H9 (cell line): Measurements from ENCODE around the gene GRID1. TPM values are rescaled to one million over a fixed set of nuclear protein-coding genes. Genes with fewer than 3 reads are reported as not detected.
A peak's percentile ranks its signal among the peaks of the same experiment; 100 is the strongest.

Source experiments
- DNase-seq: peaks from one replicate; pipeline ENCODE4 v3.0.0-alpha.2; 2017
- H2AFZ ChIP-seq: one replicate; pipeline ENCODE4 v1.6.1; 2013; ENCODE audit warnings: mild to moderate bottlenecking, low read length, control low read depth, moderate library complexity
- H2AK5ac ChIP-seq: 2 replicates; pipeline ENCODE4 v1.6.1; 2013; ENCODE audit warnings: low read length, control low read depth, mixed read lengths; ENCODE audit not compliant: insufficient read length
- H2BK120ac ChIP-seq: one replicate; pipeline ENCODE4 v1.6.1; 2013; ENCODE audit warnings: low read depth, mild to moderate bottlenecking, low read length, control low read depth, inconsistent platforms; ENCODE audit not compliant: poor library complexity, severe bottlenecking
- H2BK12ac ChIP-seq: 2 replicates; pipeline ENCODE4 v1.6.1; 2013; ENCODE audit warnings: low read length, control low read depth, mixed read lengths, low read depth; ENCODE audit not compliant: insufficient read length
- H2BK15ac ChIP-seq: 2 replicates; pipeline ENCODE4 v1.6.1; 2013; ENCODE audit warnings: low read depth, low read length, control low read depth
- H2BK20ac ChIP-seq: one replicate; pipeline ENCODE4 v1.6.1; 2013; ENCODE audit warnings: low read depth, mild to moderate bottlenecking, low read length, control low read depth, inconsistent platforms; ENCODE audit not compliant: poor library complexity, severe bottlenecking
- H2BK5ac ChIP-seq: 2 replicates; pipeline ENCODE4 v1.6.1; 2013; ENCODE audit warnings: low read length, control low read depth, mixed read lengths; ENCODE audit not compliant: insufficient read length
- H3K14ac ChIP-seq: 2 replicates; pipeline ENCODE4 v1.6.1; 2013; ENCODE audit warnings: low read length, control low read depth; ENCODE audit not compliant: insufficient read depth
- H3K18ac ChIP-seq: 2 replicates; pipeline ENCODE4 v1.6.1; 2013; ENCODE audit warnings: low read depth, mild to moderate bottlenecking, mixed read lengths, low read length, control low read depth; ENCODE audit not compliant: insufficient read length
- H3K23ac ChIP-seq: 2 replicates; pipeline ENCODE4 v1.6.1; 2013; ENCODE audit warnings: low read length, control low read depth, mixed read lengths, low read depth; ENCODE audit not compliant: insufficient read length
- H3K23me2 ChIP-seq: 2 replicates; pipeline ENCODE4 v1.6.1; 2013; ENCODE audit warnings: low read depth, mild to moderate bottlenecking, mixed read lengths, low read length, control low read depth; ENCODE audit not compliant: insufficient read length, poor library complexity, severe bottlenecking
- H3K27ac ChIP-seq: 2 replicates; pipeline ENCODE4 v1.5.1; 2013; ENCODE audit warnings: low read length, control low read depth, mixed read lengths, low read depth; ENCODE audit not compliant: insufficient read length
- H3K27me3 ChIP-seq: 2 replicates; pipeline ENCODE4 v1.6.1; 2013; ENCODE audit warnings: low read length, control low read depth, inconsistent platforms; ENCODE audit not compliant: insufficient read depth
- H3K4ac ChIP-seq: 2 replicates; pipeline ENCODE4 v1.6.1; 2013; ENCODE audit warnings: low read depth, mild to moderate bottlenecking, control low read depth, inconsistent platforms, low read length, moderate library complexity
- H3K4me1 ChIP-seq: 2 replicates; pipeline ENCODE4 v1.6.1; 2013; ENCODE audit warnings: low read length, control low read depth, inconsistent platforms; ENCODE audit not compliant: insufficient read depth
- H3K4me2 ChIP-seq: 2 replicates; pipeline ENCODE4 v1.6.1; 2013; ENCODE audit warnings: low read length, control low read depth, mixed read lengths; ENCODE audit not compliant: insufficient read length, insufficient read depth
- H3K56ac ChIP-seq: 2 replicates; pipeline ENCODE4 v1.6.1; 2013; ENCODE audit warnings: low read depth, mild to moderate bottlenecking, mixed read lengths, low read length, control low read depth; ENCODE audit not compliant: insufficient read length
- H3K79me1 ChIP-seq: 2 replicates; pipeline ENCODE4 v1.6.1; 2013; ENCODE audit warnings: low read depth, mild to moderate bottlenecking, moderate library complexity, low read length, control low read depth, inconsistent platforms; ENCODE audit not compliant: insufficient read depth, poor library complexity, severe bottlenecking
- H3K79me2 ChIP-seq: 2 replicates; pipeline ENCODE4 v1.6.1; 2013; ENCODE audit warnings: low read length, control low read depth, inconsistent platforms; ENCODE audit not compliant: insufficient read depth
- H3K9ac ChIP-seq: 2 replicates; pipeline ENCODE4 v1.6.1; 2013; ENCODE audit warnings: low read length, control low read depth, mixed read lengths; ENCODE audit not compliant: insufficient read length; ENCODE audit errors: extremely low read depth
- H3K9me3 ChIP-seq: one replicate; pipeline ENCODE4 v1.6.1; 2013; ENCODE audit warnings: low read depth, low read length, inconsistent platforms; ENCODE audit not compliant: control insufficient read depth
- H3T11ph ChIP-seq: one replicate; pipeline ENCODE4 v1.6.1; 2013; ENCODE audit warnings: mild to moderate bottlenecking, low read length, control low read depth, inconsistent platforms
- H4K20me1 ChIP-seq: one replicate; pipeline ENCODE4 v1.6.1; 2013; ENCODE audit not compliant: control insufficient read depth, insufficient read length, insufficient read depth
- H4K5ac ChIP-seq: 2 replicates; pipeline ENCODE4 v1.6.1; 2013; ENCODE audit warnings: low read depth, mild to moderate bottlenecking, mixed read lengths, low read length, control low read depth; ENCODE audit not compliant: insufficient read length
- H4K8ac ChIP-seq: replicated peaks from 2 replicates; pipeline ENCODE4 v1.6.1; 2013; ENCODE audit warnings: low read length, control low read depth, mixed read lengths, low read depth; ENCODE audit not compliant: insufficient read length
- H4K91ac ChIP-seq: 2 replicates; pipeline ENCODE4 v1.6.1; 2013; ENCODE audit warnings: low read depth, mild to moderate bottlenecking, moderate library complexity, mixed read lengths, low read length, control low read depth; ENCODE audit not compliant: insufficient read length
- H3K27ac Mint-ChIP-seq, 3 experiments: 2 replicates in 2 of 3; 3 replicates in 1 of 3; pipeline ENCODE4 v1.8.0; 2020 to 2021; ENCODE audit warnings: mixed read lengths in 3 of 3, mild to moderate bottlenecking in 1 of 3, moderate library complexity in 1 of 3
- H3K27me3 Mint-ChIP-seq: 2 replicates; pipeline ENCODE4 v1.8.0; 2021; ENCODE audit warnings: low read depth, mild to moderate bottlenecking, moderate library complexity, mixed read lengths
- H3K36me3 Mint-ChIP-seq, 3 experiments: 2 replicates in 2 of 3; 3 replicates in 1 of 3; pipeline ENCODE4 v1.8.0; 2020 to 2021; ENCODE audit warnings: low read depth in 3 of 3, mixed read lengths in 3 of 3; ENCODE audit not compliant: insufficient read depth in 1 of 3
- H3K4me1 Mint-ChIP-seq, 2 experiments: 2 replicates each; pipeline ENCODE4 v1.8.0; 2020; ENCODE audit warnings: mixed read lengths in 2 of 2
- H3K4me3 Mint-ChIP-seq, 2 experiments: 2 replicates in 1 of 2; 3 replicates in 1 of 2; pipeline ENCODE4 v1.8.0; 2020 to 2021; ENCODE audit warnings: mild to moderate bottlenecking in 2 of 2, mixed read lengths in 2 of 2, moderate library complexity in 1 of 2
- H3K9me3 Mint-ChIP-seq, 2 experiments: 2 replicates in 1 of 2; 3 replicates in 1 of 2; pipeline ENCODE4 v1.8.0; 2020; ENCODE audit warnings: mild to moderate bottlenecking in 2 of 2, mixed read lengths in 2 of 2, moderate library complexity in 1 of 2
- CTCF ChIP-seq: fragments of 200-600 bp; sonication (generic); conservative IDR thresholded peaks from 3 replicates; pipeline ENCODE4 v1.8.0; 2021; ENCODE audit warnings: antibody characterized with exemption, mild to moderate bottlenecking
- WGBS: extraction: QIAGEN DNeasy Blood & Tissue Kit; methylation state at CpG from one replicate; pipeline ENCODE4 v1.1.7; 2013; ENCODE audit warnings: missing lambda C conversion rate, low lambda C conversion rate, mixed read lengths; ENCODE audit not compliant: insufficient read length; ENCODE audit errors: extremely low coverage; 5-methylcytosine and 5-hydroxymethylcytosine counted together
- total RNA-seq: library from RNA; stranded (reverse); gene quantifications from 2 replicates; pipeline ENCODE4 v1.2.1, GENCODE V29; 2021

GRID1 gene
- total RNA-seq, 1 experiment from 2014 or later = 0.35 TPM

DNA sequence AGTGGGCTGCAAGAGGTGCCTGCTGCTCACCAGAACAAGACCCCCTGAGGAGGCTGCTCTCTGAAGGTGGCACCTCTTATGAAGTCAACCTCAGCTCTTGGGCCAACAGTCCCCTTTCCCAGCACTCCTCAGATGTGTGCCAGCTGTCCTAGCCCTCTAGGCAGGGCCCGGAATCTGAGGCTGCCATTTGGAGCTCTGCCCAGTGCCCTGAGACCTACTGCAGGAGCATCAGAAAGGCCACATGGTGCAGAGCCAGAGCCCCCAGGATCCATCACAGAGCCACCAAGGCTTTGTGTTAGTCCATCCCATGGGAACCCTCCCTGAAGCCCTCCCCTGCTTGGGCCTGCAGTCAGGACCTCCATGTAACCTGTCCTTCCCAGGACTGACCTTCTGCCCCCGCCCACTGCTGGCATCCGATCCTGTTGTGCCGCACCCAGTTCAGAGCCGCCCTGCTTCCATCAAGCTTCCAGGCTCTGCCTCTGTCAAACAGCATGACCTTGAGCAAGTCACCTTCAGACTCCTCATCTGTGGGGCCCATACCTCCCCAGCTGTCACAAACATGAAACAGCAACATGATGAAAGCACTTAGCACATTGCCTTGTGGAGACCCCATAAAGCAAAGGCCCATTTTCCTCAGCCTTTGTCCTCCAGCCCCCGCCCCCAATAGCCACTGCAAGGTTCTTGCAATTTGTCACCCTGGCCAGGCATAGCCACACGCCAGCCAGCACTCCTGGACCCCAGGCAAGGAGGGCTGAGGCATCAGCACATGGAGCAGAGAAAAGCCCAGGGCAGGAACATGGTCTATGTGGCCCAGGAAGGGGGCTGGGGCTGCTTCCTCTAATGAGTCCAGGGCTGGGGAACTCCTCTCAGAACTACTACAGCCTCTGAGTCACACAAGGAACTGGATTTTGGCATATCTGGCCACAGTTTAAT, 51.7 kb downstream of the GRID1 start:
- Histone ChIP-seq H3K4me2 (no peak overlapping the region), H2BK15ac (no peak overlapping the region), H3K4me1 (no peaks in the 10 kb centered on the region), H2BK20ac (no peak overlapping the region), H3K18ac (no peak overlapping the region), H3K9ac (no peak overlapping the region), H4K91ac (no peak overlapping the region), H3K79me1 (no peaks in the 10 kb centered on the region), H2BK12ac (no peak overlapping the region), H3K56ac (no peak overlapping the region), H4K20me1 (no peaks in the 10 kb centered on the region), H2BK5ac (no peak overlapping the region), H3K79me2 (no peaks in the 10 kb centered on the region), H3K4ac (no peak overlapping the region), H3K14ac (no peak overlapping the region), H3K23me2 (no peaks in the 10 kb centered on the region), H2AFZ (no peak overlapping the region), H4K5ac (no peak overlapping the region), H3K27me3 (no peaks in the 10 kb centered on the region), H3K9me3 (no peaks in the 10 kb centered on the region), H2BK120ac (no peak overlapping the region), H2AK5ac (no peak overlapping the region), H3K27ac (no peak overlapping the region), H3K23ac (no peak overlapping the region), H3T11ph (no peak overlapping the region), H4K8ac (no peak overlapping the region)
- no peaks in the 10 kb centered on the region; a peak in 1 of 5 replicates for H3K9me3 Mint-ChIP-seq
- no peak overlapping the region for H3K27ac Mint-ChIP-seq
- no CpG with 5 or more reads among the region's 7 CpGs for WGBS
- H3K27me3 Mint-ChIP-seq = peaks cover 3% of the 10 kb centered on the region
- peaks cover 6 to 17% of the 10 kb centered on the region in 2 experiments for H3K4me1 Mint-ChIP-seq
- no peak for TF ChIP-seq CTCF
- H3K36me3 Mint-ChIP-seq = no peaks in the 10 kb centered on the region; a peak in 1 of 7 replicates
- peak; percentile 13 for DNase-seq
- no peak overlapping the region for H3K4me3 Mint-ChIP-seq
